Effector memory CD8-positive, alpha-beta T cell (primary cell): ENCODE results near the gene GLT8D2.
"Not testable (repeated sequence)": the region's sequence is repeated elsewhere in the genome, so short reads cannot be mapped to it uniquely, and the experiment has no call there.

Experiments
- ATAC-seq: fragments of 150-1000 bp; cut with Tn5 transposase; replicated peaks from 2 replicates; pipeline ENCODE4 v1.10.0; 2021; ENCODE audit warnings: mild to moderate bottlenecking, moderate library complexity
- DNase-seq, 3 experiments: peaks; one replicate each; pipeline ENCODE4 v3.0.0; 2021
- H3K27ac Mint-ChIP-seq, 2 donors: one replicate each; pipeline ENCODE4 v1.8.0; 2022; ENCODE audit warnings: mild to moderate bottlenecking in 2 of 2, mixed read lengths in 2 of 2, moderate library complexity in 2 of 2
- H3K27me3 Mint-ChIP-seq, 2 donors: one replicate each; pipeline ENCODE4 v1.8.0; 2022; ENCODE audit warnings: mixed read lengths in 2 of 2
- H3K36me3 Mint-ChIP-seq: one replicate; pipeline ENCODE4 v1.8.0; 2022; ENCODE audit warnings: mild to moderate bottlenecking, moderate library complexity, mixed read lengths; ENCODE audit not compliant: insufficient read depth
- H3K4me1 Mint-ChIP-seq, 2 donors: one replicate each; pipeline ENCODE4 v1.8.0; 2022; ENCODE audit warnings: low read depth in 2 of 2, mixed read lengths in 2 of 2
- H3K4me3 Mint-ChIP-seq, 2 donors: one replicate each; pipeline ENCODE4 v1.8.0; 2022; ENCODE audit warnings: mild to moderate bottlenecking in 2 of 2, mixed read lengths in 2 of 2, moderate library complexity in 2 of 2
- H3K9me3 Mint-ChIP-seq, 2 donors: one replicate each; pipeline ENCODE4 v1.8.0; 2022; ENCODE audit warnings: mixed read lengths in 2 of 2

The GLT8D2 gene

GRCh38 chr12:104044158-104044557 is 5.8 kb downstream of the GLT8D2 start:
- no peak for DNase-seq
- Mint-ChIP-seq H3K4me1 (peaks cover 0 to 2% of the 10 kb centered on the region in 2 donors), H3K9me3 (no peaks in the 10 kb centered on the region), H3K27ac (no peak overlapping the region), H3K36me3 (no peaks in the 10 kb centered on the region), H3K27me3 (no peaks in the 10 kb centered on the region), H3K4me3 (no peak overlapping the region)
- no peak for ATAC-seq

- peaks cover 0 to 2% of the 10 kb centered on the region in 2 donors for H3K4me1 Mint-ChIP-seq
- no peaks in the 10 kb centered on the region for H3K9me3 Mint-ChIP-seq
Observed at GRCh38 chr12:104042580-104042979, 7.4 kb downstream of the GLT8D2 start.

GRCh38 chr12:104039769-104040168 is 10.2 kb downstream of the GLT8D2 start:
- not testable (repeated sequence) for H3K36me3 Mint-ChIP-seq, DNase-seq, ATAC-seq, H3K4me3 Mint-ChIP-seq, H3K27ac Mint-ChIP-seq, H3K9me3 Mint-ChIP-seq, H3K4me1 Mint-ChIP-seq
- peaks cover 15 to 28% of the 10 kb centered on the region in 2 donors for H3K27me3 Mint-ChIP-seq

More at GRCh38 chr12:104042580-104042979, 7.4 kb downstream of the GLT8D2 start:
- DNase-seq (no peak), ATAC-seq (no peak)
- Mint-ChIP-seq H3K27me3 (peaks cover 0 to 6% of the 10 kb centered on the region in 2 donors), H3K27ac (no peak overlapping the region), H3K4me3 (no peak overlapping the region), H3K36me3 (no peaks in the 10 kb centered on the region)

- H3K27me3 Mint-ChIP-seq, result peaks cover 24 to 39% of the 10 kb centered on the region in 2 donors
- H3K9me3 Mint-ChIP-seq, DNase-seq, ATAC-seq, H3K27ac Mint-ChIP-seq, H3K36me3 Mint-ChIP-seq, H3K4me3 Mint-ChIP-seq, H3K4me1 Mint-ChIP-seq: not testable (repeated sequence)
Observed at GRCh38 chr12:104036143-104036542, 13.8 kb downstream of the GLT8D2 start.

GRCh38 chr12:104030596-104030995 is 19.4 kb downstream of the GLT8D2 start:
- H3K27ac Mint-ChIP-seq, H3K4me1 Mint-ChIP-seq, DNase-seq, H3K9me3 Mint-ChIP-seq, H3K4me3 Mint-ChIP-seq, H3K36me3 Mint-ChIP-seq: not testable (repeated sequence)
- ATAC-seq, result peak; percentile 49
- peaks cover 40 to 43% of the 10 kb centered on the region in 2 donors for H3K27me3 Mint-ChIP-seq

GRCh38 chr12:104026841-104027599 is 23.0 kb downstream of the GLT8D2 start:
- no peaks in the 10 kb centered on the region for H3K4me1 Mint-ChIP-seq
- H3K27me3 Mint-ChIP-seq, result peaks cover 44 to 52% of the 10 kb centered on the region in 2 donors
- no peaks in the 10 kb centered on the region for H3K9me3 Mint-ChIP-seq
- ATAC-seq, result no peak
- no peak overlapping the region for H3K4me3 Mint-ChIP-seq
- no peak overlapping the region for H3K27ac Mint-ChIP-seq
- no peaks in the 10 kb centered on the region for H3K36me3 Mint-ChIP-seq
- no peak for DNase-seq

GRCh38 chr12:104025771-104026170 is 24.2 kb downstream of the GLT8D2 start:
- Mint-ChIP-seq H3K36me3 (no peaks in the 10 kb centered on the region), H3K4me1 (no peaks in the 10 kb centered on the region), H3K27me3 (peaks cover 56 to 65% of the 10 kb centered on the region in 2 donors), H3K9me3 (no peaks in the 10 kb centered on the region), H3K27ac (no peak overlapping the region), H3K4me3 (no peak overlapping the region)
- DNase-seq (no peak), ATAC-seq (no peak)

- Mint-ChIP-seq H3K4me3 (no peak overlapping the region), H3K27ac (no peak overlapping the region), H3K4me1 (no peaks in the 10 kb centered on the region), H3K27me3 (peaks cover 67 to 78% of the 10 kb centered on the region in 2 donors), H3K36me3 (no peaks in the 10 kb centered on the region), H3K9me3 (no peaks in the 10 kb centered on the region)
- ATAC-seq (no peak), DNase-seq (no peak)
Observed at GRCh38 chr12:104024348-104024747, 25.6 kb downstream of the GLT8D2 start.

GRCh38 chr12:104023710-104024109 is 26.3 kb downstream of the GLT8D2 start:
- ATAC-seq, result no peak
- Mint-ChIP-seq H3K4me1 (no peaks in the 10 kb centered on the region), H3K36me3 (no peaks in the 10 kb centered on the region), H3K27me3 (peaks cover 70 to 82% of the 10 kb centered on the region in 2 donors), H3K4me3 (no peak overlapping the region), H3K9me3 (no peaks in the 10 kb centered on the region), H3K27ac (no peak overlapping the region)
- DNase-seq, result no peak

- Mint-ChIP-seq H3K27me3 (peaks cover 65 to 73% of the 10 kb centered on the region in 2 donors), H3K9me3 (no peaks in the 10 kb centered on the region), H3K4me3 (no peak overlapping the region), H3K36me3 (no peaks in the 10 kb centered on the region), H3K4me1 (no peaks in the 10 kb centered on the region), H3K27ac (no peak overlapping the region)
- DNase-seq (no peak), ATAC-seq (no peak)
Observed at GRCh38 chr12:104022786-104023185, 27.2 kb downstream of the GLT8D2 start.

- not testable (repeated sequence) for H3K36me3 Mint-ChIP-seq, H3K27ac Mint-ChIP-seq, DNase-seq, H3K4me3 Mint-ChIP-seq, ATAC-seq, H3K4me1 Mint-ChIP-seq, H3K9me3 Mint-ChIP-seq
- H3K27me3 Mint-ChIP-seq, result peaks cover 56 to 64% of the 10 kb centered on the region in 2 donors
Observed at GRCh38 chr12:104021862-104022261, 28.1 kb downstream of the GLT8D2 start.

GRCh38 chr12:104012331-104012730 is 37.7 kb downstream of the GLT8D2 start:
- H3K4me3 Mint-ChIP-seq, result no peak overlapping the region
- no peaks in the 10 kb centered on the region for H3K36me3 Mint-ChIP-seq
- no peaks in the 10 kb centered on the region for H3K9me3 Mint-ChIP-seq
- no peak overlapping the region for H3K27ac Mint-ChIP-seq
- ATAC-seq (no peak), DNase-seq (no peak)
- no peaks in the 10 kb centered on the region for H3K4me1 Mint-ChIP-seq
- peaks cover 6 to 12% of the 10 kb centered on the region in 2 donors for H3K27me3 Mint-ChIP-seq

GRCh38 chr12:104011253-104011652 is 38.7 kb downstream of the GLT8D2 start:
- H3K36me3 Mint-ChIP-seq, result no peaks in the 10 kb centered on the region
- ATAC-seq (no peak), DNase-seq (no peak)
- no peaks in the 10 kb centered on the region for H3K9me3 Mint-ChIP-seq
- no peak overlapping the region for H3K27ac Mint-ChIP-seq
- no peaks in the 10 kb centered on the region for H3K4me1 Mint-ChIP-seq
- H3K27me3 Mint-ChIP-seq, result peaks cover 11 to 19% of the 10 kb centered on the region in 2 donors
- H3K4me3 Mint-ChIP-seq, result no peak overlapping the region

- Mint-ChIP-seq H3K27ac (no peak overlapping the region), H3K9me3 (no peaks in the 10 kb centered on the region), H3K36me3 (no peaks in the 10 kb centered on the region), H3K4me3 (no peak overlapping the region), H3K4me1 (no peaks in the 10 kb centered on the region), H3K27me3 (peaks cover 11 to 22% of the 10 kb centered on the region in 2 donors)
- ATAC-seq, result no peak
- DNase-seq, result no peak
Observed at GRCh38 chr12:104010606-104011169, 39.3 kb downstream of the GLT8D2 start.
